RKO (cell line): Measurements from ENCODE around the gene LAMC1.

ENCODE experiments used
- DNase-seq: peaks from one replicate; pipeline ENCODE4 v3.0.0-alpha.2; 2016; ENCODE audit warnings: low spot score

Gene LAMC1

DNA sequence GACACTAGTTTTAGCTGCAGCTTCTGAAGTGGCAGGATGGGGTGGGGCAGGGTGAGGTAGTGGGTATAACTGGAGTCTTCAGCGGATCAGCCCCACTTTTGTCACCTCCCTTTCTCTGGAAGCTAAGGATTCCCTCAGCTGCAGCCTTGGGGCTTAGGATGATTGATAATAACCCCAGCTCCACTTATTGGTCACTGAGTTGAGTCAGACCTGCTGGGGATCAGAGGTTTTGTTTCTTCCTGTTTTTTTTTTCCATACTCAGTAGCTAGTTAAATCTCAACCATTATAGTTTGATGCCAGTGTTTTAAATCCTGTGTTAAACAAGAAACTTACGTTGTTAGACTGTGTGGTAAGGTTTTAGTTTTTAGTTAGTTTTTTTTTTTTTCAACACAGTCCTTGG lies 57.2 kb downstream of the LAMC1 start:
- no peak for DNase-seq

DNA sequence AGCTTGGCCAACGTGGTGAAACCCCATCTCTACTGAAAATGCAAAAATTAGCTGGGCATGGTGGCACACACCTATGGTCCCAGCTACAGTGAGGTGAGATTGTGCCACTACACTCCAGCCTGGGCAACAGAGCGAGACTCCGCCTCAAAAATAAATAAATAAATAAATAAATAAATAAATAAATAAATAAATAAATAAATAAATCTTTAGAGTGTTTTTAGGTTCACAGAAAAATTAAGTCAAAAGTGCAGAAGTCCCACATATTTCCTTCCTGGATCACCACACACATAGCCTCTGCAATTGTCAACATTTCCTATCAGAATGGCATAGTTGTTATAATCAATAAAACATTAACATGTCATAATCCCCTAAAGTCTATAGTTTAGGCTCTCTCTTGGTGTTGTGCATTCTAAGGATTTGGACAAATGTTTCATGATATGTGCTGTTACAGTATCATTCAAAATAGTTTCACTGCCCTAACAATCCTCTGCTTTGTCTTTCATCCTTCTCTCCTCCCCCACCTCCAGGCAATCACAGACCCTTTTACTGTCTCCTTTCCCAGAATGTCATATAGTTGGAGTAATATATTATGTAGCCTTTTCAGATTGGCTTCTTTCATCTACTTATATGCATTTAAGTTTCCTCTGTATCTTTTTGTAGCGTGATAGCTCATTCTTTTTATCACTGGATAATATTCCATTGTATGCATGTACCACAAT lies 58.3 kb downstream of the LAMC1 start:
- no peak for DNase-seq

DNA sequence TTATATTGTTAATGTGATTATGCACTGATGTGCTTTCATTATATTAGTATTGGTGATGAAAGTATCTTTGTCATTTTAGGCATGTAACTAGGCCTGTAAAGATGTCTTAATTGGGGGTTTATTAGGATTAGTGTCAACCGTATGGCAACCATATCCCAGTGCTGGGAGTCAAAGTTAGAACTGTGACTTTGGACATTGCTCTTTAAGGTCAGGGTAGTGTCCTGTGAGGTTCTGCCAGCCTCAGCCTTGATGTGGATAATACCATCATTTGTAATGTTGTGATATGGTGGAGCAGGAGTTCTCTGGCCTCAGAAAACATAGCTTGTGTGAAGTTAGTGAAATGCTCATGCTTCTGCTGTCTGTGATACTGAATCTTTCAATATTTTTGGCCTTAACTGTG lies 59.4 kb downstream of the LAMC1 start:
- DNase-seq, result no peak

DNA sequence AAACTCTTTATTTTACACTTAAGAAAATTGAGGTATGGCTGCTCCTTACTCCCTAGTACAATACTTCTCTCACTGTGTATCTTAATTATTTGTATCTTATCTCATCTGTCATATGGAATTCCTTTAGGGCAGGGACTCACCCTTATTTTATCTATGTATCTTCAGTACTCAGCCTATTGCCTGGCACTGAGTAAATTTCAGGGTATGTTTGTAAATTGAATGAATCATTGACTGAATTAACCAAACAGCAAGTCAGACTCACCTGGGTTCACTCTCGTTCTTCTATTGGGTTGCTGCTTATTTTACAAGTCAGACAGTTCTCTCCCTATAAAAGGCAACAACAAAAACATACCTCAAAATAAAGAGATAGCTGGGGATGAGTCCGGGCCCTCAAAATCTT lies 63.8 kb downstream of the LAMC1 start:
- no peak for DNase-seq

DNA sequence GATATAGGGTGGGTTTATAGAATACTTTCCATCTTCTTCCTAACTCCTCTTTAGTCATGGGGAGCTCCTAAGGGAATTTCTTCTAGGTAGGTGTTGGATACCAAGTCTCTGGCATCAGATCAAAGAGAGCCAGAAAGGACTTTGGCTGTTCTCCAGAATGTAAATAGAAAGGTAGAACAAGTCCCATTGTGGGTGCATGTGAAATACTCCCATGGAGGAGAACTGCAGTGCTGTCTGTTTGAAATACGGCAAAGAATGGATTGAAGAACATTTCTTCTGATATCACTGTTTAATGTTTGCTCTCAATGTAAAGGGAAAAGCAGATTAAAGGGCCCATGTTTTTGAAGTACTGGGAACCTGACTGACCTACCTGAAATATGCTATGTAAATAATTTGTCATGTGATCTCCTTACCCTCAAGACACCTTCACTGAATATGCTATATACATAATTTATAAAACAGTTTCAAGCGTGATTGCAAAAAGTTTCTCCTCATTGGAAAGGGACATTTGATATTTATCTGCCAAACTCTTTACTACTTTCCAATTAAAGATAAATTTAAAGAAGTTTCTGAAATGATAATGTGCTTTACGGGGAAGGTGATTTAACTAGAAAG lies 65.9 kb downstream of the LAMC1 start:
- DNase-seq, result no peak

DNA sequence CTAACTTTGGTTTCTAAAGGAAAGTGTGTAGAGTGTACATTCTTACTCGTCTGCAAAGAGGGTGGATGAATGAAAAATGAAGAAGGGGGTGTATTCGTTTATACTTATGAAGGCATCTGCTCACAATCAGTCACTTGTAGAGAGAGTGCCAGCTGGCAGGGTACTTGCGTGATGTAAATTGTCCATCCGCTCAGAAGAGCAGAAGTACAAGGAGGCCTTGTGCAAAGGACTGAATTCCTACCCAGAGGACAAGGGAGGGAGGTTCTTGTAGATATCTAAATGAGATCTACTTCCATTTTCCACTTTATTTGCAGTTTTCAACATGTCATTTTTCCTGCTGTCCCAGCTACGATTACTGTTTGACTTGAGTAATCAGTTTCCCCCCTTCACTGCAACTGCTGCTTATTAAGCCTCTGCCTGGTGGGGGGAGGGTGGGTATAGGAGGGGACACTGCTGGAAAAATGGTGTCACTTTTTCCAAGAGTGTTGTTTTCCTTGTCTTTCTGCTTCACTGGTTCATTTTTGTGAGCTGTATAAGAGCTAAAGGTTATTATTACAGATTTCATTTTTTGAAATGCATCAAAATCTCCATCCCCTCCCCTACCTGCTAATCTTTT lies 67.3 kb downstream of the LAMC1 start:
- no peak for DNase-seq

DNA sequence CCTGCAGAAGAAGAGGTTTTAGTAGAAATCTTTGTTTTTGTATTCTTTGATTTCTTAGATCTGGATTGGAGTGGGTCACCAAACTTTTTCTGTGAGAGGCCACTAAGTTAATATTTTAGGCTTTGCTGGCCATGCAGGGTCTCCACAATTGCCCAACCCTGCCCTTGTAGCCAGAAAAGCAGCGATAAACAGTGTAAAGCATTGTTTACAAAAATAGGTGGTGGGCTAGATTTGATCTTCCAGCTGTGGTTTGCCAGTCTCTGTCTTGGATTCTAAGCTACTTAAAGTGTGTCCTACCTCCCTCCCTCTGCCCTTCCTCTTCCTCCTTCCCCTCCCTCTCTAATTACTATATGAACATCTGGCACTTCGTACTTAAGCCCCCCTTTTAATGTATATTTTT lies 68.0 kb downstream of the LAMC1 start:
- no peak for DNase-seq

DNA sequence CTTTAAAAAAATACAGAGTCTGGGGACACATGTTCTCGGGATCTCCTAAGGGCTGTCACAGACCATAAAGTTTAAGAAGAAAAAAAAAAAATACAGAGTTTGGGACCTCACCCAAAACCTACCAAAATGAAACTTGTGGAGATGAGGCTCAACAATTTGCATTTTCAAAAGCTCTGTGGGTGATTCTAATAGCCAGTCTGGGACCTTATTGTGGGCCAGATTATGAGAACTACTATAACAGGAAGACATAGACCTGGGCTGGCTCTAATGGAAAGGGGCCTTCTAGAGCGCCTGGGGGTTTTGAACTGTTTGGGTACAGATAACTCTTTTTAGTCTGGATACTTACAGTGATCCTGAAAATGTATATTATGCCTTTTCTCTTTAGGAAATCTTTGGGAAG lies 69.1 kb downstream of the LAMC1 start:
- DNase-seq, result no peak

DNA sequence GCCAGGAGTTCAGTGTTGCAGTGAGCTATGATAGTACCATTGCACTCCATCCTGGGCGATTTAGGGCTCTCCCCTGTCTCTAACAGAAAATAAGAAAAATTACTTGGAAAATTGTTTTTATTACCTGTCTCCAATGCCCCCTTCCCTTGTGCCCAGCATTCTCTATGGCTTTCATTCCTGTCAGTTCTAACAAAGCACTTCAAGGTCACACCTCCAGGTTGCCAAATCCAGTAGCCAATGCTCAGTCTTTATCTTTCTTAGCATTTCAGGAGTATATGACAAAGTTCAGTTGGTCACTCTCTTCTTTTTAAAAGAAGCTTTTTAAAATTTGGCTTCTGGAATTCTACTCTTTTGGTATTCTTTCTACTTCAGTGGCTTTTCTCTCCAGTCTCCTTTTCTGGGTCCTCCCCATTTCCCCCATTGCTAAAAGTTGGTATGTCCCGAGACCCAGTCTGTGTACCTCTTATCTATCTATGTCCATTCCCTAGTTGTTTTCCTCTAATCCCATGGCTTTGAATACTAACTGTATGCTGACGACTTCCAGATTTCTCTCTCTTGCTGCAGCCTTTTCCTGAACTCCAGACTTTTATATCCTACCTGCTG lies 69.9 kb downstream of the LAMC1 start:
- DNase-seq, result no peak

DNA sequence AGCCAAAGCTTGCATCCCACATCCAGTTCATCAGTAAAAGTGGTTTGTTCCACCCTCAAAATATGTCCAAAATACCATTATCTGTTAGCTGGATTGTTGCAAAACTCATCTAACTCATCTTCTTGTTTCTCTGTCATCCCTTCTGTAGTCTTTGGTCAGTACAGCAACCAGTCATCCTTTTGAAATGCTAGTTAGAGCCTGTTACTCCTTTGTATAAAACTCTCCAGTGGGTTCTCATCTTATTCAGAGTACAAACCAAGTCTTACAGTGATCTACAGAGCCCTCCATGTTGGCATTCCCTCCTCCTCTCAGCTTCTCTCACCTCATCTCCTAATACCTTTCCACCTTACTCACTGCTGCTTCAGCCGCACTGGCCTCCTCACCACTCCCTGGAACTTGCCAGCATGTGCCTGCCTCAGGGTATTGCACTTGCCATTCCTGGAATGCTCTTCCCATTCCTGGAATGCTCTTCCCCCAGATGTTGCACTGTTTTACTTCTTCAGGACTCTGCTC lies 70.6 kb downstream of the LAMC1 start:
- DNase-seq, result no peak

DNA sequence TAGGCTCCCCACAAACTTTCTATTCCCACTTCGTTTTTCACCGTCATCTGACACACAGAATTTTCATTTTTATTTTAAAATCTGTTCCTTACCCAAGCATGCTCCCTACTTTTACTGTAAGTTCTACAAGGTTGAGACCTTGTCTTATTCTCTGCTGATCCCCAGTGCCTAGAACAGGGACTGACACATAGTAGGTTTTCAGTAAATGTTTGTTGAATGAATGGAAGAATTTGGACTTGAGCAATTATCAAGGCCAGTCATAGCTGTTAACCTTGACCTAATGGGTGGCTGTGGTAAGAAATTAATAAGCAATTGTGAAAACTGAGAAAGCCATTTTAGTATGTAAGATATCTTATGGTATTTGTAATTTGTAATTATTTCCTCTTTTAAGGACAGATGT lies 71.1 kb downstream of the LAMC1 start:
- no peak for DNase-seq

DNA sequence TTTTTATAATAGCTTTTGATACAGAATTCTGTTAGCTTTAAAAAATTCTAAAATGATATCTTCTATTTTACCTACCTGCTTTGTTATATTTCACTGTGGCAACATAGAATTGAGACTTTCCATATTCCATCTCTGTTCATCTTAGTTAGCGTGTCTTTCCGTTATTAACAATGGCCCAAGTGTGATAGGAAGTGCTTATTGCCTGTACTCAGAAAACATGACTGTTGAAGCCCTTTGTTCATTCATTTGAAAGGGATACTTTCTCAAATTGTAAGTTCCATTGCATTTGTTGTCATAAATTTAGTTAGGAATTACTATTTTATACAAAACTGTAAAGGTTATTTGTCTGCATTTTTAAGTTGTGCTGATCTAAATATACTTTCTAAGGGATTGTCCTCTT lies 73.1 kb downstream of the LAMC1 start:
- DNase-seq, result no peak

DNA sequence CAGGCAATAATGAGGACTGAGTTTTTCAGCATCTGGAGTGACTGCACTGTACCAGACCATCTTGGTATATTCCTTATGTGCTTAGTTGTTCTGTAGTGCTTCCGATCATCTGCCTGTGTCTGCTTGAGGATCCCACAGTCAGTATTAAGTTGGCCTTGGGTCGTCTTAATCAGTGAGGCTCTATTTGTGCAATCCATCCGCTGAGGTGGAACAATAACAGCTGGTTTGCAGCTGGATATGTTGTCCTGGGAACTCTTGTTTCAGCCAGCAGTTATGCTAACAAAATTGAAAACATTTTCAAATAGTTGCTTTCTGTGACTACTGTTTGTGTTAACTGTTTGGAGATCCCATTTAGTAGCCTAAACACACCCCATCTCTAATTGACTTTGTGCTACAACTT lies 73.7 kb downstream of the LAMC1 start:
- DNase-seq, result no peak

DNA sequence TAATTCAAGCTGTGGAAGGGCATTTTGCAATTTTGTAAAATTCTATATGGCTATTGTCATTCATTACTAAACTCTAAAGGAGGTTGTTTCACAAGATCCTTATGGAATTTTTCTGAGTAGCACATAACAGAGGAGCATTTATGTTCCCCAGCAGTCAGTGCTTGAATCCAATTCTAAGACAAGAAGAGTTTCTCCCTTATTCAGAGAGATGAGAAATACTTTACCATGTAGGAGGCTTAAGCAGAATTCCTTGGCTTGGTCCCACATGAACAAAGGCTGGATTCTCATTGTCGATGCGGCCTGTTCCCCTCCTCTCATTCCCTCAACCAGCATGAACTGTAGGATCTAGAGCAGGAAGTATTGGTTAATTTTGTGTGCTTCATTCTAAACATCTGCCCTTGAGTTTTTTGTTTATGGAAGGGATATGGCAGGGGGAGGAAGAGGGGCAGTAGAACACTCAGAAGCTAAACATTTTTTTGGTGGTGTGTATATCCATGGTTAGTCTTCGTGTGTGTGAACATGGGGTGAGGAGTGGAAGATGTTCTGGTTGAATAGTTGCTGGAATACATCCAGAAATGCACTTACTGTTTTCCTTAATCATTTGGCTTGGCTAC lies 74.3 kb downstream of the LAMC1 start:
- DNase-seq, result no peak

DNA sequence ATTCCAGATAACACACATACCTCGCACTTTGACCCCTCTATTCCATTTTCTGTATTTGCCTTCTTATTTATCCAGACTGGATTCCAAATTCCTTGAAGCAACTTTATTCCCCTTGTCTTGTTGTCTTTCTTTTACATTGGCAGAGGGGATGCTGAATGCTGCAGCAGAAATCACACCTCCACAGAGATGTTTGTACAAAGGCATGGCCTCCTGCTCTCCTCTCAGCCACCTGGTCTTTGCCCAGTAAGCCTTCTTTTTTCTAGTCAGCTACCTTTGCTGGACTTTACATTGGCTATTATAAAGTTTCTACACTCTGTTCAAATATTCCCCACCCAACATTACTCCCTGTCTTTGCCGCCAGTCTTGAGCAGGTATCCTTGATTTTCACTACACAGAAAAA lies 75.1 kb downstream of the LAMC1 start:
- DNase-seq, result no peak

DNA sequence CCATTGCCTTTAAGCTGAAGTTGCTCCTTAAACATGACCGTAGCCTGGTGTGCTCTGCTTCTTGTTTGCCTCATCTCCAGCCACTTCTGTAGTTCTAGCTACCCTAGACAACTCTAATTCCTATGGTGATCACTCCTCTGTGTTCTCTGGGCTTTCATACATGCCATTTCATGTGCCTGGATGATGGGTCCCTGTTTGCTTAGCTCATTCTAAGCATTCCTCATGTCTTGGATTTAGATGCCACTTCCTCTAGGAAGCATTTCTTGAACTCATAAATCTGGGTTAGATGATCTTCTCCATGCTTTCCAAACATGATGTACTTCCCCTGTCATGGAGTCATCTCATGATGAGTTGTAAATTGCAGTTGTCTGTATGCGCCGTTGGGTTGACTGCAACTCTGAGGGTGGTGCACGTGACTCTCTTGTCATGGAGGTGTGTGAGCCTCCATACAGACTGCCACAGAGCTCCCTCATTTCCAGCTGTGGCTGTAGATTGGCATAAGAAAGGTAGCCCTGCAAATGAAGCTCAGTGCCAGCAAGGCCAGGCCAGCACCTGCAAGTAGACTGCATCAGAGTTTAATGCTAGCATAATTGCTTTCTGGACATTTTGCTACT lies 77.2 kb downstream of the LAMC1 start:
- no peak for DNase-seq

DNA sequence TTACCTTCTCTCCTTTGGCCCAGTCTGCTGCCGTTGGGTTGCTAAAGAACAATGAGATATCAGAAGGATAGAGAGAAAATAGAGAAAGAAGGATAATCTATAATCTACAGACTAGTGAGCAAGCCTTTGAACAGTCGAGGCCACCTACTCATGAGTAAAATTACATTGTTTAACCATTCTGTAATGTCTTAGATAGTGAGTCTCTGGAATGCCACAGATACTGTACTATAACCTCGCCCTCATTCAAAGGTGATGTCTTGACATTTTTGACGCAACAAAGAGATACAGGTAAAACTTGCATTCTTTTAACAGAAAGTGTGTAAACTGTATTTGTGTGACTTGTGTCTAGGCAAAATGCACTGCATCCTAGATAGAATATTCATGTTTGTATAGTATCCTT lies 77.9 kb downstream of the LAMC1 start:
- DNase-seq, result no peak

DNA sequence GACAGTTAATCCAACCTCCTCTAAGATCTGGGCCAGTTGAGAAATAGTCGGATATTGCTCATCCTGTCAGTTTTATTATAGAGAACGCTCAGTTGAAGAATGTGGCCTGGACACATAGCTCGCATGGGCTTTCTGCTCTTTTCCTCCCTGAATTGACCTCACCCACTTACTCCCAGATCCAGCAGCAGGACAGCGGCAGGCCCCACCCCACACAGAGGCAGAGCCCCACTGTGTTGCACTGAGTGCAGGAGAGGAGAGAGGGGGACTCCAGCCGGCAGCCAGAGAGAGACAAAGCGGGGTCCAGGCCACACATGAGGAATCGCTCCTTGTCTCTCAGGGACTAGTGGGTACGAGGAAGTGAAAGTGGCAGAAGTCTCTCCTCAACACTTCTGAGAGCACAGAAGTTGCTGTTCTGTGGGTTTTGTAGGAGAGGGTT lies 78.6 kb downstream of the LAMC1 start:
- no peak for DNase-seq

DNA sequence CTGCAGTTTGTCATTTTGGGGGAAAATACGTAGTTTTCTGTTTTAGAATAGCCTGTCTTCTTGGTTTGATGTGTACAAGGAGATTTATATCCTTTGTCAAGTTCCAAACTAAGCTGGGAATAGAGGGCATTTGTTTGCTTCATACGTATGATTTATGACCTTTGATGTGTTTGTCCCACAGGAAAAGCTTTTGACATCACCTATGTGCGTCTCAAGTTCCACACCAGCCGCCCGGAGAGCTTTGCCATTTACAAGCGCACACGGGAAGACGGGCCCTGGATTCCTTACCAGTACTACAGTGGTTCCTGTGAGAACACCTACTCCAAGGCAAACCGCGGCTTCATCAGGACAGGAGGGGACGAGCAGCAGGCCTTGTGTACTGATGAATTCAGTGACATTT lies 79.9 kb downstream of the LAMC1 start:
- no peak for DNase-seq

DNA sequence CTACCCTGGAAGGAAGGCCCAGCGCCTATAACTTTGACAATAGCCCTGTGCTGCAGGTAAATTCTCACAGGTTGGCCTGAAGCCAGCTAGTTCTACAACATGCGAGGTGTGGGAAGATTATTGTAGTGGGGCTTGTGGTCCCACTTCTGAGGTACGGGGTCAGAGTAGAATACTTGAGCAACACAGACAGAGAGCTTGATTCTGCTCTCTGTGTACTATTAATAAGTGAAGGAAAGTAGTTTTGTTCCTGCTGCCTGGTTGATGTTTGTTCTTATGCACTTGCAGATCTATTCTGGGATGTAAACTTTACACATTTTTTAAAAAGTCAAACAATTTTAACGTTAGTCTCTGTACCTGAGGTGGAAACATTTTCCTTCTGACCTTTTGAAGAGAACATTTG lies 80.4 kb downstream of the LAMC1 start:
- no peak for DNase-seq

DNA sequence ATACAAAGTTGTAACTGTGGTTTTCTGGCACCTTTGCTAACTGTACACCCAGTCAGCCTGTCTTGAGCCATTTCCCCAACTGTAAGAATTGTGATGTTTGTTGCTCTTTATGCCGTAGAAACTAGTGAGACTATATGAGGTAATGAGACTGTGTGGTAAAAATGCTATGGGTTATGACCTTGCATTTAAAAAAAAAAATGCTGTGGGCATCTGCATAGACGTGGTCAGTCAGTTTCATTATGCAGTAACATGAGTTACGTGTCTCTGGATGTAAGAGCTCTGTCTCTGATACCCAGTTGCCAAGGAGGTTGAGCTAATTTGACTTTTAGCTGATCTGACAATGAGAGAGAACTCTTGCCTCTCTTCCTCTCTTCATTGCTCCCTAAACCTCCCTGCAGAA lies 82.2 kb downstream of the LAMC1 start:
- no peak for DNase-seq

DNA sequence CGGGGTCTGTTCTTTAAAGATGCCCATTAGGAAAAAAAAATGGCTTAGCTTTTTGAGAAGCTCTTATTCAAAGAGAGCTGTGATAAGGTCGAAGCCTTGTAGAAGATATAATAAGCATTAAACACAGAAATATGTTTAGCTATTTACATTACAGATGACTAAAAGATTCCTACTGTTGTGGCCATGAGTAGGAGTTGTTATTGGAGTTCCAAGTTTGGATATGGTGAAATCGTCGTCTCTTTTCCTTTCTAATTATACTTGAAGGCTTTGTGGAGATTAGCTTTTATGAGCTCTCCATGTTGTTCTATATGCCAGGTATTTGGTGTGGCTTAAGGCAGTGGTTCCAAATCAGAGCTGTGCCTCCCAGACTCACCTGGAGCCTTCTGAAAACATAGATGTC lies 82.9 kb downstream of the LAMC1 start:
- DNase-seq, result no peak
